ENCODE data around the gene ALAD.

Gene ALAD

DNA sequence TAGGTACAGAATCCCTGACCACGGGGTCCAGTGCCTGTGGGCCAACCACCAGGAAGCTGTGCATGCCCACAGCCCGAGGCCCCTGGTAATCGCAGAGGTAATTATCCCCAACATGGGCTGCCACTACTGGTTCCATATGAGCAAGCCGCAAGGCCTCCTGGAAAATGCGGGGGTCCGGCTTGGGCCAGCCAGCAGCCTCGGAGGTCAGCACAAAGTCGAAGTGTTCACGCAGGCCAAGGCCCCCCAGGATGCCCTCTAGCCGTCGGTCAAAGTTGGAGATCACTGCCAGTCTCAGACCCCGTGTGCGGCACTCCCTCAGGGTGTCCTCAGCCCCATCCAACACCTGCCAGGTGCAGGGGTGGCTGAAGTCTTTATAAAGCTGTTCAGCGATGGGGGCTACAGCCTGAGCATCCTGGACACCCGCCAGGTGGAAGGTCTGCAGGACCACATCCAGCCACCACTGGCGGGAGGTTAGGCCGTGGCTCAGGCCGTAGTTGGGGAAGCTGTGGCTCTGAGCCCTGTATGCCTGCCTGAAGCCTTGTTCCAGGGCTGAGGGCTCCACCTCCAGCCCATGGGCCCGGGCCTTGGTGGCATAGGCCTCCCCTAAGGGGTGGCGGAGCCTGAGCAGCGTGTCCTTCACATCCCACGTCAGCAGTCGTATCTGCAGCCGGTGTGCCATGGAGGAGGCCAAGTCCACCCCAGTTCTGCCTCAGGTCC is 27.2 kb downstream of the ALAD start:
- in situ Hi-C loops (cut with HindIII; ENCODE audit: low sequenced_read_pairs): no loop called here
- H3K4me3 ChIP-seq (ENCODE audit: low read depth, low read length): no peak overlapping the region
- DNase-seq (ENCODE audit: low read depth, low spot score): no peak
- TF ChIP-seq, protein P1, sequence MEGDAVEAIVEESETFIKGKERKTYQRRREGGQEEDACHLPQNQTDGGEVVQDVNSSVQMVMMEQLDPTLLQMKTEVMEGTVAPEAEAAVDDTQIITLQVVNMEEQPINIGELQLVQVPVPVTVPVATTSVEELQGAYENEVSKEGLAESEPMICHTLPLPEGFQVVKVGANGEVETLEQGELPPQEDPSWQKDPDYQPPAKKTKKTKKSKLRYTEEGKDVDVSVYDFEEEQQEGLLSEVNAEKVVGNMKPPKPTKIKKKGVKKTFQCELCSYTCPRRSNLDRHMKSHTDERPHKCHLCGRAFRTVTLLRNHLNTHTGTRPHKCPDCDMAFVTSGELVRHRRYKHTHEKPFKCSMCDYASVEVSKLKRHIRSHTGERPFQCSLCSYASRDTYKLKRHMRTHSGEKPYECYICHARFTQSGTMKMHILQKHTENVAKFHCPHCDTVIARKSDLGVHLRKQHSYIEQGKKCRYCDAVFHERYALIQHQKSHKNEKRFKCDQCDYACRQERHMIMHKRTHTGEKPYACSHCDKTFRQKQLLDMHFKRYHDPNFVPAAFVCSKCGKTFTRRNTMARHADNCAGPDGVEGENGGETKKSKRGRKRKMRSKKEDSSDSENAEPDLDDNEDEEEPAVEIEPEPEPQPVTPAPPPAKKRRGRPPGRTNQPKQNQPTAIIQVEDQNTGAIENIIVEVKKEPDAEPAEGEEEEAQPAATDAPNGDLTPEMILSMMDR (IDR thresholded peaks at IDR 0.05; ENCODE audit: low read depth, low read length): no peak

DNA sequence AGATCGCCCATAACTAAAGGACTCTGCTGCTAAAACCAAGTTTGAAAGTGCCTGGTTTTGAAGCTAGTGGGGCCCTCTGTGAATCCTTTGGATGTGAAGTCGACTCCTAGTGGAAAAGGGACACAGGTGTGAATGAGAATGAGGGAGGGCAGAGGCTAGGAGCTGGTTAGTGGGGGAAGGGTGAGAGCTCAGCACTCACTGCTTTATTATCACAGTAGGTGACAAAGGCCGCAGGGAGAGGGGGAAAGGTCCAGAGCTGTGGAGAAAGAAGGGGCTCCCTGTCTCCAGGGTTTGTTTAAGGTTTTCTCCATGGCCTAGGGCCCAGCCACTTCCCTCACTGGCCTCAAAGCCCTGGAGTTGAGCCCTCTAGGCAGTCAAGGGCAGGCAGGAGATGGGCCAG is 27.8 kb downstream of the ALAD start:
- no peak overlapping the region for H3K4me3 ChIP-seq (ENCODE audit: low read depth, low read length)
- in situ Hi-C loops (cut with HindIII; ENCODE audit: low sequenced_read_pairs): no loop called here
- TF ChIP-seq, protein P1 (IDR thresholded peaks at IDR 0.05; ENCODE audit: low read depth, low read length): no peak
- no peak for DNase-seq (ENCODE audit: low read depth, low spot score)

DNA sequence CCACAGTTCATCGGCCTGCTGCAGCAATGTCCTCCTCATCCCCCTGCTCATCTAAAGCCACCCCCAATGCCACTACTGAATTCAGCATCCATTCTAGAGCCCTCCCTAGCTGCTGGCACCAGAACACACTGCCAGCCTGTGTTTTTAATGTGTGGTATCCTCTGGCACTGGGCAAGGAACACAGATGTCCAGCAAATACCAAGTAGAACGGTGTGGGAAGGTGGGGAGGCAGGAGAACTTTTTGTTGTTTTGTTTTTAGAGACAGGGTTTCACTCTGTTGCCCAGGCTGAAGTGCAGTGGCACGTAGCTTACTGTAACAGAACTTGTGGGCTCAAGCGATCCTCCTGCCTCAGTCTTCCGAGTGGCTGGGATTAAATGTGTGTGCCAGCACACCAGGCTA is 29.0 kb downstream of the ALAD start:
- DNase-seq (ENCODE audit: low read depth, low spot score): no peak
- H3K4me3 ChIP-seq (ENCODE audit: low read depth, low read length): no peak overlapping the region
- TF ChIP-seq, protein P1 (IDR thresholded peaks at IDR 0.05; ENCODE audit: low read depth, low read length): no peak
- in situ Hi-C loops (cut with HindIII; ENCODE audit: low sequenced_read_pairs): no loop called here

DNA sequence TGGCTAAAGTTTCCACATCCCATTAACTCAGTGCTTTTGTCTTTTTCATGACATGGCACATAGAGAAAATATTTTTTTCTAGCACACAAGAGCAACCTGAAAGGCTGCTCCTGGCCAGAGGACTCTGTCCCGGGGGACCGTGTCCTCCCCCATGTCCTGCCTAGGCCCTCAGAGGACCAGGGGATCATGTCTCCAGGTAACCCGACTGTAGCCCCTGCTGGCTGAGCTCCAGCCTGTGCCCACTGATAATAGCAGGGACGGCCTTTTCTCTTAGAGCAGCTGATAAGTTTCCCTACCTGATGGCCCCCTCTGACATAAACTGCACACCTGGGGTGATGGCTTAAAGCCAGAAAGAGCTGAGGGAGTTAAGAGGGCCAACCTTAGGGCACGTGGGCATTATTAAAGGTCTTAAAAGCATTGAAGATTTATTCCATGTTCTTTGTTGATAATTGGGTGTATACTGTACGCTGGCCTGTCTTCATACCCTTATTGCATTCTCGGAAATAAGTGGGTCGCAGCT is 30.2 kb downstream of the ALAD start:
- no peak for DNase-seq (ENCODE audit: low read depth, low spot score)
- no peak overlapping the region for H3K4me3 ChIP-seq (ENCODE audit: low read depth, low read length)
- in situ Hi-C loops (cut with HindIII; ENCODE audit: low sequenced_read_pairs): no loop called here
- TF ChIP-seq, protein P1 (IDR thresholded peaks at IDR 0.05; ENCODE audit: low read depth, low read length): no peak

DNA sequence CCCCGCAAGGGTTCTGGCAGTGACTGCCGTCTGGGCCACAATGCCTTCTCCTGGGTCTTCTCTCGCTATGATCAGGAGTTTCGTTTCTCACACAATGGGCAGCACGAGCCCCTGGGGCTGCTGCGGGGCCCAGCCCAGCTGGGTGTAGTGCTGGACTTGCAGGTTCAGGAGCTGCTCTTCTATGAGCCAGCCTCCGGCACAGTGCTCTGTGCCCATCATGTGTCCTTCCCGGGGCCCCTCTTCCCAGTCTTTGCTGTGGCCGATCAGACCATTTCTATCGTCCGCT is 31.3 kb downstream of the ALAD start:
- in situ Hi-C loops (cut with HindIII; ENCODE audit: low sequenced_read_pairs): no loop called here
- TF ChIP-seq, protein P1 (IDR thresholded peaks at IDR 0.05; ENCODE audit: low read depth, low read length): no peak
- H3K4me3 ChIP-seq (ENCODE audit: low read depth, low read length): no peak overlapping the region
- no peak for DNase-seq (ENCODE audit: low read depth, low spot score)

DNA sequence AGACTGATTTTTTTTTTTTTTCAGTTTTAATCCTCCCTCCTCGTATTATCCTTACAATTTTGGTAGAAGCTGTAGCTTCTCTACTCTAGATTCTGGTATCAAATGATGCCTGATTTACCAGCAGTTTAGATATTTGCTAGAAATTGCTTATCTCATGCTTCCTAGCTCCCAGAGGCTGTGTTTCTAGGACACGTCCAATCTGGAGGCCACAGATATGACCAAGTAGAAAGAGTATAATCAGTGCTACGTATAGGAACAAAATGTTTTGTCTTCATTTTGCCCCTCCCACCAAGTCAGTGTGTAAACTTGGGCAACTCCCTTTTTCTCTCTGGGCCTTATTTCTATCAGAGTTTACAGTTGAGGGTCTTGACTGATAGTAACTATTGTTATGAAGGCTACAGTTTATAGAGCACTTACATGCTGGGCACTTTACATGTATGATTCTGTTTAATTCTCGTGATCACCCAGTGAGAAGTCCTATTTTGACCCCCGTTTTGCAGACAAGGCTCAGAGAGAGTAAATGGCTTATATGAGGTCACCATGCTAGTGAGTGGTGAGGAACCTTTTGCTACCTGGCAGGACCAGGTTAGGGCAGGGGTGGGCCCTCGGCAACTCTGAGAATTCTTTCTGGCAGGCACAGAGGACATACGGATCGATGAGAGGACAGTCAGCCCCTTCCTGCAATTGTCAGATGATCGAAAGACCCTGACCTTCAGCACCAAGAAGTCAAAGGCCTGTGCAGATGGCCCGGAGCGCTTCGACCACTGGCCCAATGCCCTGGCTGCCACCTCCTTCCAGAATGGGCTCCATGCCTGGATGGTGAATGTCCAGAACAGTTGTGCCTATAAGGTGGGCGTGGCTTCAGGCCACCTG is 31.9 kb downstream of the ALAD start:
- no peak for DNase-seq (ENCODE audit: low read depth, low spot score)
- TF ChIP-seq, protein P1 (IDR thresholded peaks at IDR 0.05; ENCODE audit: low read depth, low read length): no peak
- in situ Hi-C loops (cut with HindIII; ENCODE audit: low sequenced_read_pairs): no loop called here
- no peak overlapping the region for H3K4me3 ChIP-seq (ENCODE audit: low read depth, low read length)
